IMR-90 (cell line): ENCODE data around the gene GRID1. TPM values are rescaled to one million over a fixed set of nuclear protein-coding genes. Genes with fewer than 3 reads are reported as not detected.

Experiments used
- ELK1 ChIP-seq: fragments of 150-350 bp; IDR thresholded peaks from 2 replicates; pipeline ENCODE4 v1.6.1; 2016; ENCODE audit warnings: low read depth, mild to moderate bottlenecking, low read length, moderate library complexity, borderline replicate concordance
- MAFK ChIP-seq: IDR thresholded peaks from 2 replicates; pipeline ENCODE4 v1.6.1; 2012; ENCODE audit warnings: low read depth, low read length, improper control_type of control experiment
- USF2 ChIP-seq: fragments of 150-350 bp; IDR thresholded peaks from 2 replicates; pipeline ENCODE4 v1.6.1; 2017; ENCODE audit warnings: mild to moderate bottlenecking, antibody characterized with exemption, low read length, low read depth
- polyA plus RNA-seq, 3 experiments: library from polyadenylated mRNA; depleted of rRNA; stranded (reverse); fragments of >200 nt; gene quantifications; 2 replicates each; pipeline ENCODE4 v1.2.3, GENCODE V29; 2012; ENCODE audit warnings: low replicate concordance in 1 of 3
- total RNA-seq: library from RNA; depleted of rRNA; stranded (reverse); fragments of >200 nt; gene quantifications from 2 replicates; pipeline ENCODE4 v1.2.3, GENCODE V29; 2012

The GRID1 gene
- total and polyA plus RNA-seq, 2 of the 4 experiments (the other 2 are of a cell fraction), result not detected

GRCh38 chr10:86285136-86285790 is 81.3 kb downstream of the GRID1 start (continued):
- TF ChIP-seq ELK1 (no peak), USF2 (no peak), MAFK (no peak)
